Esophagus squamous epithelium (tissue), 5 donors: ENCODE data around the gene SUMO3. TPM values are rescaled to one million over a fixed set of nuclear protein-coding genes. Genes with fewer than 3 reads are reported as not detected.
A peak's percentile ranks its signal among the peaks of the same experiment; 100 is the strongest.

Experiments used
- DNase-seq: peaks from one replicate; lab custom pipeline; 2025; lab: John Stamatoyannopoulos, UW
- H3K27ac ChIP-seq, 4 donors: fragments of 200-600 bp; sonication (generic); one replicate each; pipeline ENCODE4 v1.5.1; 2016 to 2019; ENCODE audit warnings: mild to moderate bottlenecking in 1 of 4
- H3K27me3 ChIP-seq, 4 donors: fragments of 200-600 bp; sonication (generic); 1 replicate in 3 of 4; 2 replicates in 1 of 4; pipeline versions ENCODE4 v1.5.1 to v1.6.0; 2017 to 2021; ENCODE audit warnings: antibody characterized with exemption in 1 of 4
- H3K36me3 ChIP-seq, 3 donors: fragments of 200-600 bp; sonication (generic); one replicate each; pipeline ENCODE4 v1.5.1; 2016 to 2019
- H3K4me1 ChIP-seq, 3 donors: fragments of 200-600 bp; sonication (generic); one replicate each; pipeline ENCODE4 v1.5.1; 2017 to 2019
- H3K4me3 ChIP-seq, 4 donors: fragments of 200-600 bp; sonication (generic); 1 replicate in 3 of 4; 2 replicates in 1 of 4; pipeline ENCODE4 v1.5.1; 2016 to 2019; ENCODE audit warnings: mild to moderate bottlenecking in 2 of 4, moderate library complexity in 1 of 4
- H3K9me3 ChIP-seq, 3 donors: fragments of 200-600 bp; sonication (generic); one replicate each; pipeline ENCODE4 v1.5.1; 2016 to 2019
- POLR2A ChIP-seq, 4 donors: fragments of 450-650 bp; IDR thresholded peaks; one replicate each; pipeline ENCODE4 v1.6.1; 2017; ENCODE audit warnings: antibody characterized with exemption in 4 of 4, mild to moderate bottlenecking in 4 of 4, moderate library complexity in 3 of 4
- WGBS, 2 donors: methylation state at CpG; one replicate each; pipeline ENCODE4 v1.1.5; 2018; 5-methylcytosine and 5-hydroxymethylcytosine counted together
- intact Hi-C: fragments of 100-400 bp; cut with DNase I; formaldehyde crosslinking; loops from one replicate; pipeline ENCODE4 v1.15.0; 2022
- total RNA-seq, 4 donors: library from RNA; depleted of rRNA; stranded (reverse); fragments of >200 nt; gene quantifications; one replicate each; pipeline ENCODE4 v1.1.0, GENCODE V29; 2016
- TF ChIP-seq, protein P1 (sequence below), 6 experiments: fragments of 450-650 bp in 4 of 6; fragments of 200-600 bp in 2 of 6; sonication (generic) in 2 of 6; IDR thresholded peaks; one replicate each; pipeline ENCODE4 v1.5.1; 2016 to 2019; ENCODE audit warnings: antibody characterized with exemption in 6 of 6, mild to moderate bottlenecking in 4 of 6, moderate library complexity in 4 of 6
- donor health status: DM: yes; HTN: yes; CAD: no.

SUMO3 gene
- total RNA-seq, 4 donors from 2014 or later: 22.9 to 55.0 (median 46.5) TPM

DNA sequence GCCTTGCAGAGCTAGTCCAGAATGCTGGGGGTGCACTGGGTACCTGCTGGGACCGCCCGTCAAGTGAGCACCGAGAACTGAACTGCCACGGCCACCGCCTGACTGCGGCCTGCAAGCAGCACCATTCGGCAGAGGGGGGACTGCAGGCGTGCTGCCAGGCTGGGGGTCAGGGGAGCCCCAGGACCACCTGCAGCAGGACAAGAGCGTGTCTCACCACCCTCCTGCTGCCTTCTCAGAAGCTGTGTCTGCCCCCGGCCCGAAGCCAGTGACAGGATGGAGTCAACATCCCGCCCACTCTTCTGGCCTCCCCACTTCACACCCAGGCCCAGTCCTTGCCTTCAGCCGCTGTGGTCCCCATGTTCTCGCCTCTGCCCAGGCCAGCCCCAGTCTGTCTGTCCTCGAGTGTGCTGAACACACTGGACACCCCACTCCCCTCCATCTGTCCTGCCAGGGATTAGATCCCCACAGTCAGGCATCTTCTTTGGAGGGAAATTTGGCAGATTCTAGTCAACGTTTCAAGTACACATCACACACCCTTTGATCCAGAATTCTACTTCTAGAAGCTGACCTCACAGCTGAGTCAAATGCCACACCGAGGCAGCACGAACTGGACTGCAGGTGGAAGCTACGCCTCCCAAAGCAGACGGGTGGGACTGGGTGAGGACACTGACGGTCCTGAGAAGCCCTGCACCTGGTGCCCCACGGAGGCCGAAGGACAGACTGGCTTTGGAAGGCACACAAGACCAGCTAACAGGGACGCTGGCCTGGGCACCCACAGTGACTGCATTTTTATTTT is 29.6 kb upstream of the SUMO3 start:
- 79 to 88% methylated on average over 11 to 12 of the region's 24 CpGs for WGBS, 2 donors
- Histone ChIP-seq H3K27ac (no peak overlapping the region), H3K4me1 (peaks cover 13 to 23% (median 17%) of the 10 kb centered on the region in 3 donors), H3K27me3 (peaks cover 0 to 35% (median 0%) of the 10 kb centered on the region in 4 donors), H3K9me3 (no peaks in the 10 kb centered on the region), H3K36me3 (peaks cover 24 to 42% (median 24%) of the 10 kb centered on the region in 3 donors), H3K4me3 (no peak overlapping the region)
- DNase-seq: no peak
- TF ChIP-seq, protein P1, sequence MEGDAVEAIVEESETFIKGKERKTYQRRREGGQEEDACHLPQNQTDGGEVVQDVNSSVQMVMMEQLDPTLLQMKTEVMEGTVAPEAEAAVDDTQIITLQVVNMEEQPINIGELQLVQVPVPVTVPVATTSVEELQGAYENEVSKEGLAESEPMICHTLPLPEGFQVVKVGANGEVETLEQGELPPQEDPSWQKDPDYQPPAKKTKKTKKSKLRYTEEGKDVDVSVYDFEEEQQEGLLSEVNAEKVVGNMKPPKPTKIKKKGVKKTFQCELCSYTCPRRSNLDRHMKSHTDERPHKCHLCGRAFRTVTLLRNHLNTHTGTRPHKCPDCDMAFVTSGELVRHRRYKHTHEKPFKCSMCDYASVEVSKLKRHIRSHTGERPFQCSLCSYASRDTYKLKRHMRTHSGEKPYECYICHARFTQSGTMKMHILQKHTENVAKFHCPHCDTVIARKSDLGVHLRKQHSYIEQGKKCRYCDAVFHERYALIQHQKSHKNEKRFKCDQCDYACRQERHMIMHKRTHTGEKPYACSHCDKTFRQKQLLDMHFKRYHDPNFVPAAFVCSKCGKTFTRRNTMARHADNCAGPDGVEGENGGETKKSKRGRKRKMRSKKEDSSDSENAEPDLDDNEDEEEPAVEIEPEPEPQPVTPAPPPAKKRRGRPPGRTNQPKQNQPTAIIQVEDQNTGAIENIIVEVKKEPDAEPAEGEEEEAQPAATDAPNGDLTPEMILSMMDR (IDR thresholded peaks at IDR 0.05): no peak
- TF ChIP-seq POLR2A (IDR thresholded peaks at IDR 0.05): no peak
- intact Hi-C loops: no loop called here

DNA sequence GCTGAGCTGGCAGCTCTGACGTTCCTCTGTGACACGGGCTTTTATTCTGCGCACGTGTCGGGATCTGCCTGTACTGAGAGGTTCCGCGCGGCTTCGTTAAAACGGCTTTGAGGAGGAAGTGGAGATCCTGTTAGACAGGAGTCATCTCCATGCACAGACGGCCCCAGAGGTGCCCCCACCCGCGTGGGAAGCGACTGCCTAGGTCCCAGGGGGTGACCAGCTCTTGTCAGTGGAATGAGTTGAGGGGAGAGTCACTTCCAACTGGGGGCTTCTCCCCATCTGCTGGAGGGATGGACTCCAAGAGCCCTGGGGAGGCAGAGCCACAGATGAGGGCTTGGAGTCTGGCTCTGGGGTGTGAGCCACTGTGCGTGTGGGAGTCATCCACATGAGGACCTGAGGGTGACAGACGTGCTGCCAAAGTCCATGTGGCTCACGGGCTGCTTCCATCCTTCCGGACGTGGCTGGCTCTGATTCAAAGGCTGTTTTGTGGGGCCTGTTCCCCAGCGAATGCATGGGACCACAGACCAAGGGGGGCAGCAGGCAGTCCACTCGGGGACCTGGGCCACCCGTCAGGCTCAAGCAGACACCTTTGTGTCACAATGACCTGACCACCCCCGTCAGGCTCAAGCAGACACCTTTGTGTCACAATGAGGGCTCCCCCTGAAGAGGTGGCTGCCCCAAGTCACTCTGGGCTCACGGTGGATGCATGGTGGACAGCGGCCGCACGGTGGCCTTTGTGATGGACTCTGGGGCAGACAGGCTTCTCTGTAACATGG is 28.8 kb upstream of the SUMO3 start:
- H3K27ac ChIP-seq: peak overlapping the region in 1 of 4 donors; percentile 50
- TF ChIP-seq, protein P1 (IDR thresholded peaks at IDR 0.05): no peak
- no peak for TF ChIP-seq POLR2A (IDR thresholded peaks at IDR 0.05)
- intact Hi-C loops: no loop called here

DNA sequence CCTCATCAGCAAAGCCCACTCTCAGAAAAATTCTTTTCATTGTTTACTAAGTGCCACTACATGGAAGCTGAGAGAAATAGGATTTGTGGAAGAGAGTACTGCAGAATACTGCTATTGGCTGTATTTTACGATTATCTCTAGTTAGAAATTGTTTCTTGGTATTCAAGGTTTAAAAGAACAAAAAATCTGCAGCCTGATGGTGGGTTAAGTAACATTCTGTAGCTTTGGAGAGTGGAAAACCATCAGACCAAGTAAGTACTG is 28.3 kb upstream of the SUMO3 start:
- Histone ChIP-seq H3K27ac (peak overlapping the region; percentile 3 to 50 (median 33)), H3K4me1 (peaks cover 13 to 23% (median 17%) of the 10 kb centered on the region in 3 donors), H3K9me3 (no peaks in the 10 kb centered on the region), H3K4me3 (peak overlapping the region in 3 of 4 donors; percentile 26 to 61 (median 37)), H3K27me3 (peaks cover 0 to 48% (median 0%) of the 10 kb centered on the region in 4 donors), H3K36me3 (peaks cover 21 to 29% (median 21%) of the 10 kb centered on the region in 3 donors)
- intact Hi-C loops: no loop called here
- TF ChIP-seq POLR2A (IDR thresholded peaks at IDR 0.05): no peak
- TF ChIP-seq, protein P1 (IDR thresholded peaks at IDR 0.05): no peak
- DNase-seq: no peak
- WGBS, 2 donors: 11 to 20% methylated on average over 1 of the region's 1 CpG

More for the DNA sequence above, 28.8 kb upstream of the SUMO3 start:
- WGBS, 2 donors: 22 to 23% methylated on average over 15 to 20 of the region's 27 CpGs
- Histone ChIP-seq H3K4me1 (peaks cover 13 to 23% (median 17%) of the 10 kb centered on the region in 3 donors), H3K27me3 (peaks cover 0 to 43% (median 0%) of the 10 kb centered on the region in 4 donors), H3K4me3 (peak overlapping the region in 2 of 4 donors; percentile 37 to 61), H3K36me3 (peaks cover 24 to 34% (median 24%) of the 10 kb centered on the region in 3 donors), H3K9me3 (no peaks in the 10 kb centered on the region)
- no peak for DNase-seq

DNA sequence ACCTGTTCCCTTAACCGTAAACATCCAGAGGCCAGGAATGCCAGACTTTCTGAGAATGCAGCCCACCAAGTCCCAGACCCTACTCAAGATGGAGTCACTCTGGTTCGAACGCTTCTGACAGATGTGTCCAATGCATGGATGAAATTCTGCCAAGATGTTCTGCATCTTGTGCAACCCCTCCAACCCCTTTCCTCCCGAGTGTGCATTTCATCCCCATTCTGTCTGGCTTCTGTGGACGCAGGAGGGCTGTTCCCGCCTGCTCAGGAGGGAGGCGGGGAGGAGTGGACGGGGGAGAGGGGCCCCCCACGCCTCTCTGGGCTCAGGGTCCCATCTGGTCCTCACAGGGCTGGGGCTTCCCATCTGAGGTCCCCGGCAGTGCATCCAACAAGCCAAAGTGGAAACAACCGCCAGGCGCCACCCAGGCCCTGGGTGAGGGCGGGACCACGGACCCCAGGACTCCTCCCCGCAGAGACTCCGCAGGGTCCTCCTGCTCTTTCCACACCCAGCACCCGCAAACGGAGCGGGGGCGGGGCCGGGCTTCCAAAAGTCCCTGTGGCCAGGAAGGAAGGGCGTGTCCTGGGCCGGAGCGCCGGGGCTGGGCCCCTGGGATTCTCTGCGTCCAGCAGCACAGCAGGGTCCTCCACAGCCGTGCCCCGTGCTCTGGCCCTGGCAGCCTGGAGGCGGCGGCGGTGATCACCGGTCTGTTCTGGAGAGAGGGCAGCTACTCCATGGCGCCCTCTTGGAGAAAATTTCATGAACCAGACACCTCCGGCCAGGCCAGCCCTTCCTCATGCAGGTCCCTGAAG is 27.8 kb upstream of the SUMO3 start:
- no peak for TF ChIP-seq POLR2A (IDR thresholded peaks at IDR 0.05)
- TF ChIP-seq, protein P1 (IDR thresholded peaks at IDR 0.05): peak in 3 of 6 experiments; percentile 5 to 11 (median 8)
- peak overlapping the region in 3 of 4 donors; percentile 26 to 61 (median 37) for H3K4me3 ChIP-seq
- H3K9me3 ChIP-seq: no peaks in the 10 kb centered on the region
- 9 to 23% methylated on average over 4 to 17 of the region's 34 CpGs for WGBS, 2 donors
- intact Hi-C loops: no loop called here
- H3K36me3 ChIP-seq: peaks cover 15 to 24% (median 17%) of the 10 kb centered on the region in 3 donors
- H3K27me3 ChIP-seq: peaks cover 0 to 54% (median 0%) of the 10 kb centered on the region in 4 donors
- peaks cover 13 to 23% (median 17%) of the 10 kb centered on the region in 3 donors for H3K4me1 ChIP-seq
- DNase-seq: no peak
- H3K27ac ChIP-seq: peak overlapping the region; percentile 3 to 50 (median 33)
